Muscle of arm (tissue), 14 donors: ENCODE measurements around the gene NPY5R. TPM values are rescaled to one million over a fixed set of nuclear protein-coding genes. Genes with fewer than 3 reads are reported as not detected.

Experiments
- DNase-seq: peaks from one replicate; pipeline ENCODE4 v3.0.0-alpha.2; 2013
- long read RNA-seq, 11 donors: transcript quantifications; one replicate each; lab custom pipeline, GENCODE V29; 2026
- polyA plus RNA-seq, 12 donors: library from polyadenylated mRNA; unstranded; fragments of 120-200 nt; gene quantifications; one replicate each; pipeline ENCODE4 v1.2.1, GENCODE V29; 2013; ENCODE audit not compliant: insufficient read length in 12 of 12

Gene NPY5R
- under 1 TPM in 10 of 12 donors, not detected in 2; 0.18 to 0.46 (median 0.28) TPM for polyA plus RNA-seq
- long read RNA-seq, donor 1, result 0 reads
- long read RNA-seq, donor 2, result 0 reads
- long read RNA-seq, donor 3, result 0 reads
- long read RNA-seq, donor 4, result 0 reads
- long read RNA-seq, donor 5, result 0 reads
- long read RNA-seq, donor 6, result 0 reads
- long read RNA-seq, donor 7, result 0 reads
- long read RNA-seq, donor 8, result 0 reads
- long read RNA-seq, donor 9, result 0 reads
- long read RNA-seq, donor 10, result 0 reads
- long read RNA-seq, donor 11, result 0 reads

GRCh38 chr4:163343604-163344146, at the start of gene NPY5R:
Gene NPY5R, plus strand, starts transcription at chr4:163343892. Its CDS starts 6,382 bp downstream, at chr4:163350274.
- no peak for DNase-seq

- DNase-seq, result no peak
These were observed 48.6 kb upstream of the NPY5R start for GRCh38 chr4:163295138-163295537.

GRCh38 chr4:163300445-163300844, 43.2 kb upstream of the NPY5R start:
- DNase-seq, result no peak

DNA sequence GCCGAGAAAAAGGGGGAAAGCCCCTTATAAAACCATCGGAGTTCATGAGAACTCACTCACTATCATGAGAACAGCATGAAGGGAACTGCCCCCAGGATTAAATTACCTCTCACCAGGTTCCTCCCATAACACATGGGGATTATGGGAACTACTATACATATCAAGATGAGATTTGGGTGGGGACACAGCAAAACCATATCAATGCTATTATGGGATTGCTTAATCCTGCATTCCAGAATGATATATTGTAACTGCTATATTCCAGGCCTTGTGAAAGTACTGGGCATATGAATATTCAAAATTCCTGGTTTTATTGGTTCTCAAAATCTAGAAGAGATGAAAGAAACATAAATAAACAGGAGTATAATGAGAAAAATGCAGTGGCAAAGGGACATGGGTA, 40.6 kb upstream of the NPY5R start:
- DNase-seq, result no peak

- peak; percentile 7 for DNase-seq
These were observed 34.2 kb upstream of the NPY5R start for GRCh38 chr4:163309466-163309865.

DNA sequence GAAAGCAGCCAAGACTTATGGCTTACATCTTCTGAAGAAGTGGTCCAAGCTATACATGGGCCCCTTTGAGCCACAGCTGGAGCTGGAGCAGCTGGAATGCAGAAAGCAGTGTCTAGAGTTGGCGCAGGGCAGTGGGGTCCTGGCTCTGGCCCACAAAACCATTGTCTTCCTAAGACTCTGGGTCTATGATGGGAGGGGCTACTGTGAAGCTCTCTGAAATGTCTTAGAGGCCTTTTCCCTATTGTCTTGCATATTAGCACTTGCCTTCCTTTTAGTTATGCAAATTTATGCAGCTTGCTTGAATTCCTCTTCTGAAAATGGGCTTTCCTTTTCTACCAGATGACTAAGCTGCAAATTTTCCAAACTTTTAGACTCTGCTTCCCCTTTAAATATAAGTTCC, 26.6 kb upstream of the NPY5R start:
- no peak for DNase-seq

GRCh38 chr4:163330916-163331628, 12.6 kb upstream of the NPY5R start:
- peak; percentile 14 for DNase-seq

DNA sequence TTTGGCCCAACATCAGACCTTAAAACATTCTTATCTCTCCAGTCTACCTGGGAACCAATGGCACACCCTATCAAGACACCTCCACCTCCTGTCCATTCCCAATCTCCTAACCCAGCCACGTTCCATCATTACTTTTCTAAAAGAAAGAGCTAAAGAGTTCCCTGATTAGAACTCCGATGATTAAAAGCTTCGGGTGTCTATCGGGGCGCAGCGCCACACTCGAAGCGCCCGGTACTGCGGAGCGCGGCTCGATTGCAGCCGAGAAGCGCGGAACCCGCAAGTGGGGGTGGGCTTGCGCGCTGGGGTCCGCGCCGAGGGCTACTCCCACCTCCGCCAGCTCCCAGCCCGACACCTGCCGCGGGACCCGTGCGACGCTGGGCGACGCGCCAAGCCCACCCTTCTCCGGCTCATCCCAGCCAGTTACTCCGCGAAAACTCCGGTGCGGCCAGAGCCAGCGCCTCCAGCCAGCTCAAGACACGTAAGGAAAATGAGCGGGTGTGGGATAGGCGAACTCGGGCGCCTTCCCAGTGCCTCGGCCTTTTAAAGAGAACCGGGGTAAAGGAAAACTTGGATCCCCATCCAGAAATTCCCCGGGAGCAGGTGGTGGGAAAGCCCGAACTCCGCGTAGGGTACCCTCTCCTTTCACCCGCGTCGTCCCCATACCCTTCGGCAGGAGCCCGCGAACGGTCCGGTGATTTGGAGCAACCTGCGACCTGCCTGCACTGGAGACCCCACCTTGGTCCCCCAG, 11.9 kb upstream of the NPY5R start:
- DNase-seq, result peak; percentile 18

GRCh38 chr4:163332526-163333406, 10.9 kb upstream of the NPY5R start, which contains the start of gene NPY1R:
Gene NPY1R, minus strand, starts transcription at chr4:163332596. Its CDS starts 6,042 bp downstream, at chr4:163326554.
- DNase-seq, result peak; percentile 82

- no peak for DNase-seq
These were observed 8.3 kb upstream of the NPY5R start for GRCh38 chr4:163335384-163335783.

DNA sequence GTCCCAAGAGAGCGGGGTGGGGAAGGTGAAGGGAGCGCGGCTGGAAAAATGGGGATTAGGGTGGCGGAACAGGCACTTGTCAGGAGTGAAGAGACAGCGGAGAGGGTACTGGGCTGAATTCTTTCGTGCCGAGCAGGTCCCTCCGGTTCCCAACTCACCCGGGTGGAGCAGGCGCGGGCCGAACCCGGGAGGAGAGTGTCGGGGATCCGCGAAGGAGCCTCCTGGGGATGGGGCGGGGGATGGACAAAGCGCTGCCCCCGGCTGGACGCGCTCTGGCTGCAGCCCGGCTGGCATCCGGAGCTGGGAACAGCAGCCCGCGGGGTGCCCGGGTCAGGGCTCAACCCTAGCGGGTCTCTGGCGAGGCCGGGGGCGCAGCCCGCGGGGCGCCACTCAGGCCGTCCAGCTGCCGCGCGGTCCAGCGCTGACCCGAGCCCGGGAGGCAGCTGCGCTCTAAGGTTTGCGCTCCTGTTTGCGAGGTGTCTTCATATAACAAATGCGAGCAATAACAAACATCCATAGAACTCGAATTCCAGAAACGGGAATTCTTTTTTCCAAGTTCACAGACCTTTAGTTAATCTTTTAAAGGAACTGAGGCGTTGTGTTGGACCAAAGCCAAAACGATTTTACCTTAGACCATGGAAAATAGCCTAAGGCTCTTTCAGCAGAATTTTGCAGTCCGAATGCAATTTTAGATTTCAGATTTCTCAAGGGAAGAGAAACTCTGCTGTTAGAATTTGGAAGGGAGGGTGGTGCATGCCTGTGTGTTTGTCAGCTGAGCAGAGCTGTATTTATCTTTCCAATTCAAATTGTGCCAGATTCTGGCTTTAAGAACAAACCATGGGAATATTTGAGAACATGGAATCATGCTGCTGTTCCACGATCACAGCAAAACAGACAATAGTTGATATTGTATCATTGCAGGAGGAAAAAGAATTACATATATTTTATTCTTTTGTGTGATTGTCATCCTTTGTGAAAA, 744 bp downstream of the NPY5R start:
- peak; percentile 17 for DNase-seq

- no peak for DNase-seq
These were observed 7.0 kb downstream of the NPY5R start for GRCh38 chr4:163350672-163351071.

DNA sequence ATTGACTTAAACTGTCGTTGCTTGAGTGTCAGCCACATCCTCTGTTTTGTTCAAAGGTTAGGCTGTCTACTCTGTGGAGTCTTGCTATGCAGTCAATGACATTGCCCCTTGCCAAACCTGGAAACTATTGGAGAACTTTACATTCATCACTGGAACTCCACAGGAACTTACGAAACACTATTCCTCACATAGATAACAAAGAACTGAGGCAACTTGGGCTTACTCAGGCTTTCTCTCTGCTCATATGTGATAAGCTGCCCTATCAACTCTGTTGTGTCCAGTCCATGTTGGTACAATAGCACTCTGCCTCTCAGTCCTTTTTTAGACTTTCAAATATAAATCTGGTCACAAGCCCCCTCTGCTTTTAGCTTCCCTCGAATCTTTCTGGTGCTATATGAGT, 9.4 kb downstream of the NPY5R start:
- no peak for DNase-seq

GRCh38 chr4:163356104-163356503, 12.4 kb downstream of the NPY5R start:
- DNase-seq, result no peak

DNA sequence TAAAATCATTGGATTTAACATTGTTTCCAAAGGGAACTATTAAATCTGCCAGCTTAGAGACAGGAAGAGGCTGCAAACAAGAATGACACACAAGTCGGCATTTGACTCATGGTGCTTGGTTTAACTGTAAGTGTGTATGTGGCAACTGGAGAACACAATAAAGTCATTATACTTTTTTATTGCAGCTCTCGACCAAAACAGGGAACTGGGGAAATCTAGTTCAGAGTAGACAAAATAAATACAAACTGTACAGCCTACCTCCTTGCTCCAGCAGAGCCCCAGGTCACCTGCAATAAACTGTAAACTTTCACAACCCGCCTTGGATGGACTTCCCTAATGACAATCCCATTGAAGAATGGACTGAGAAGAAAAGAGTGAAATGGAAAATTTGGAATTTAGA, 24.0 kb downstream of the NPY5R start:
- no peak for DNase-seq

DNA sequence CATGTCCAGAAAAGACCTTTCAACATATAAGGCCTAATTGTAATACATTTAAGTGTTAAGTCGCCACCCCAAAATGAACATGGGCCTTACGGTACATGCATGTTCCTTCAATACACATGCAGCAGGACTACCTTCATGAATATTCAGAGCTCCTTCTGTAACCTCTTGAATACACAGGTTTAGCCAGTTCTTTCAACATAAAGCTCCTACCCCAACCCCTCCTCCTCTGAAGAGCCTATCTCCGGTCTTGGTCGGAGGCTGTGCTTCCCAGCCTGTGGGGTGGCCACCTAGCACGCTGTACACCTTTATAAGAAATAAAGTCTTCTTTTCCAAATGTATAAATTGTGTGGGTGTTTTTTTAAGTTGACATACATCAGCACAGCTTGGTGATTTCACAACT, 28.3 kb downstream of the NPY5R start:
- no peak for DNase-seq

GRCh38 chr4:163378661-163379060, 35.0 kb downstream of the NPY5R start:
- no peak for DNase-seq

- DNase-seq, result no peak
These were observed 37.0 kb downstream of the NPY5R start for GRCh38 chr4:163380703-163381102.

- DNase-seq, result no peak
These were observed 38.6 kb downstream of the NPY5R start for GRCh38 chr4:163382178-163382869.
